MM.1S (cell line): ENCODE data around the gene MAD1L1.

Experiments used
- EZH2 ChIP-seq: fragments of 300-600 bp; sonication (generic); optimal IDR thresholded peaks from 2 replicates; pipeline ENCODE3; 2017; ENCODE audit warnings: low read depth, mild to moderate bottlenecking, antibody characterized with exemption, low read length, mixed read lengths
- EZH2phosphoT487 ChIP-seq: fragments of 300-600 bp; sonication (generic); IDR thresholded peaks from 2 replicates; pipeline ENCODE4 v1.6.1; 2018; ENCODE audit warnings: antibody characterized with exemption, low read length
- TF ChIP-seq, protein P1 (sequence below): fragments of 300-600 bp; sonication (generic); IDR thresholded peaks from 2 replicates; pipeline ENCODE4 v1.5.1; 2016; ENCODE audit warnings: antibody characterized with exemption, low read length, mixed read lengths

GRCh38 chr7:1849351-1850041 is 383.2 kb downstream of the MAD1L1 start:
- TF ChIP-seq EZH2, result no peak
- TF ChIP-seq, protein P1, sequence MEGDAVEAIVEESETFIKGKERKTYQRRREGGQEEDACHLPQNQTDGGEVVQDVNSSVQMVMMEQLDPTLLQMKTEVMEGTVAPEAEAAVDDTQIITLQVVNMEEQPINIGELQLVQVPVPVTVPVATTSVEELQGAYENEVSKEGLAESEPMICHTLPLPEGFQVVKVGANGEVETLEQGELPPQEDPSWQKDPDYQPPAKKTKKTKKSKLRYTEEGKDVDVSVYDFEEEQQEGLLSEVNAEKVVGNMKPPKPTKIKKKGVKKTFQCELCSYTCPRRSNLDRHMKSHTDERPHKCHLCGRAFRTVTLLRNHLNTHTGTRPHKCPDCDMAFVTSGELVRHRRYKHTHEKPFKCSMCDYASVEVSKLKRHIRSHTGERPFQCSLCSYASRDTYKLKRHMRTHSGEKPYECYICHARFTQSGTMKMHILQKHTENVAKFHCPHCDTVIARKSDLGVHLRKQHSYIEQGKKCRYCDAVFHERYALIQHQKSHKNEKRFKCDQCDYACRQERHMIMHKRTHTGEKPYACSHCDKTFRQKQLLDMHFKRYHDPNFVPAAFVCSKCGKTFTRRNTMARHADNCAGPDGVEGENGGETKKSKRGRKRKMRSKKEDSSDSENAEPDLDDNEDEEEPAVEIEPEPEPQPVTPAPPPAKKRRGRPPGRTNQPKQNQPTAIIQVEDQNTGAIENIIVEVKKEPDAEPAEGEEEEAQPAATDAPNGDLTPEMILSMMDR, result no peak
- no peak for TF ChIP-seq EZH2phosphoT487
